Sigmoid colon (tissue), 7 donors: ENCODE measurements around the gene ME3. TPM values are rescaled to one million over a fixed set of nuclear protein-coding genes. Genes with fewer than 3 reads are reported as not detected.

Experiments
- DNase-seq: peaks from one replicate; pipeline ENCODE4 v3.0.0-alpha.2; 2019
- H3K27ac ChIP-seq, 4 donors: fragments of 200-600 bp; sonication (generic); one replicate each; pipeline ENCODE4 v1.5.1; 2016 to 2019; ENCODE audit warnings: mild to moderate bottlenecking in 1 of 4
- H3K27me3 ChIP-seq, 3 donors: fragments of 200-600 bp; sonication (generic); one replicate each; pipeline ENCODE4 v1.5.1; 2019; ENCODE audit warnings: mild to moderate bottlenecking in 1 of 3
- H3K36me3 ChIP-seq, 4 donors: fragments of 200-600 bp; sonication (generic); one replicate each; pipeline ENCODE4 v1.5.1; 2016 to 2019
- H3K4me1 ChIP-seq, 4 donors: fragments of 200-600 bp; sonication (generic); one replicate each; pipeline ENCODE4 v1.5.1; 2017 to 2019
- H3K4me3 ChIP-seq, 4 donors: fragments of 200-600 bp; sonication (generic); one replicate each; pipeline ENCODE4 v1.5.1; 2017 to 2019; ENCODE audit warnings: mild to moderate bottlenecking in 2 of 4, moderate library complexity in 1 of 4
- H3K9me3 ChIP-seq, 4 donors: fragments of 200-600 bp in 3 of 4; sonication (generic) in 3 of 4; one replicate each; pipeline versions ENCODE4 v1.5.1 to v1.6.1; 2013 to 2019
- CTCF ChIP-seq, 4 experiments: fragments of 450-650 bp in 3 of 4; fragments of 200-600 bp in 1 of 4; IDR thresholded peaks; one replicate each; pipeline ENCODE4 v1.5.1; 2016 to 2019; ENCODE audit warnings: antibody characterized with exemption in 4 of 4, mild to moderate bottlenecking in 3 of 4, moderate library complexity in 2 of 4
- EP300 ChIP-seq, 4 donors: sonication (generic); formaldehyde crosslinking; IDR thresholded peaks; one replicate each; pipeline ENCODE4 v1.6.1; 2017; ENCODE audit warnings: antibody characterized with exemption in 4 of 4
- POLR2A ChIP-seq, 2 donors: fragments of 450-650 bp; IDR thresholded peaks; one replicate each; pipeline ENCODE4 v1.6.1; 2016; ENCODE audit warnings: antibody characterized with exemption in 2 of 2, mild to moderate bottlenecking in 2 of 2, moderate library complexity in 2 of 2
- POLR2AphosphoS5 ChIP-seq, 4 donors: sonication (generic); formaldehyde crosslinking; IDR thresholded peaks; one replicate each; pipeline ENCODE4 v1.6.1; 2017; ENCODE audit warnings: antibody characterized with exemption in 4 of 4
- WGBS, 2 donors: extraction: QIAGEN DNeasy Blood & Tissue Kit; methylation state at CpG; one replicate each; pipeline ENCODE4 v1.1.7; 2013; 5-methylcytosine and 5-hydroxymethylcytosine counted together
- intact Hi-C: fragments of 100-400 bp; cut with DNase I; formaldehyde crosslinking; loops from one replicate; pipeline ENCODE4 v1.15.1; 2023
- polyA plus RNA-seq, 3 donors: library from polyadenylated mRNA; stranded (reverse); fragments of 200-250 nt; gene quantifications; one replicate each; pipeline ENCODE4 v1.2.3, GENCODE V29; 2013
- total RNA-seq, 4 donors: library from RNA; depleted of rRNA; stranded (reverse); fragments of >200 nt; gene quantifications; one replicate each; pipeline ENCODE4 v1.1.0, GENCODE V29; 2016
- donor health status: healthy with polysubstance abuse.
- donor health status: Bipolar disorder and iron deficiency.
- donor health status: healthy.

Gene ME3
- total and polyA plus RNA-seq, 7 donors, result 7.8 to 53.2 (median 25.5) TPM

- intact Hi-C loops, result no loop called here
- peaks cover 0 to 42% (median 34%) of the 10 kb centered on the region in 4 donors for H3K4me1 ChIP-seq
- no peak for DNase-seq
- peak overlapping the region; percentile 67 to 98 (median 78) for H3K27ac ChIP-seq
- TF ChIP-seq CTCF (IDR thresholded peaks at IDR 0.05) (no peak), EP300 (IDR thresholded peaks at IDR 0.05) (no peak), POLR2A (IDR thresholded peaks at IDR 0.05) (no peak), POLR2AphosphoS5 (IDR thresholded peaks at IDR 0.05) (peak in 3 of 4 donors; percentile 25 to 47 (median 38))
- H3K4me3 ChIP-seq, result no peak overlapping the region
- H3K36me3 ChIP-seq, result no peaks in the 10 kb centered on the region
- WGBS, 2 donors, result 59 to 65% methylated on average over 2 of the region's 2 CpGs
- H3K9me3 ChIP-seq, result no peaks in the 10 kb centered on the region
- no peaks in the 10 kb centered on the region for H3K27me3 ChIP-seq
These were observed 9.0 kb upstream of the ME3 start for GRCh38 chr11:86681483-86681756.

GRCh38 chr11:86680716-86681482, 8.5 kb upstream of the ME3 start:
- Histone ChIP-seq H3K4me3 (no peak overlapping the region), H3K4me1 (peaks cover 0 to 47% (median 39%) of the 10 kb centered on the region in 4 donors), H3K27me3 (no peaks in the 10 kb centered on the region), H3K27ac (peak overlapping the region; percentile 67 to 98 (median 78)), H3K9me3 (no peaks in the 10 kb centered on the region), H3K36me3 (no peaks in the 10 kb centered on the region)
- intact Hi-C loops, result no loop called here
- TF ChIP-seq EP300 (IDR thresholded peaks at IDR 0.05), result no peak
- TF ChIP-seq POLR2AphosphoS5 (IDR thresholded peaks at IDR 0.05), result no peak
- no peak for TF ChIP-seq POLR2A (IDR thresholded peaks at IDR 0.05)
- no peak for TF ChIP-seq CTCF (IDR thresholded peaks at IDR 0.05)
- WGBS, 2 donors, result 84 to 90% methylated on average over 5 of the region's 5 CpGs
- DNase-seq, result no peak

DNA sequence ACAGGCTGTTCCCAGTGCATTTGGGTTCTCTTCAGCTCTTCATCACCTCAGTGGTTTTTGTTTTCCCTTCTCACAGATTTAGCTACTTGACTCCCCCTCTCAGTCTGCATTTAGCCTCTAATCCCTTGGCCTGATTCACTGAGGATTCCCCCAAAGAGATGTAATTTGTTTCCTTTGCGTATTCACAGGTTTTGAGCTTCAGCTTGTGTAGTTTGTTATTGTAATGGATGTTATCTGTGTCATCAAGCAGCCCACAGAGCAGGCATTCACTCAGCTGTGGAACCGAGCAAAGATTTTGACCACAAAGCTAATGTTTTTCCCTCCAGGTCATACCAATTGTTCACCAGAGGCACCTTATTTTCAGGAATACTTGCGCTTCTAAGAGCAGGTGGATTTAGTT, 6.4 kb upstream of the ME3 start:
- Histone ChIP-seq H3K4me3 (no peak overlapping the region), H3K9me3 (no peaks in the 10 kb centered on the region), H3K4me1 (peaks cover 0 to 66% (median 47%) of the 10 kb centered on the region in 4 donors), H3K27ac (peak overlapping the region; percentile 27 to 98 (median 69)), H3K27me3 (no peaks in the 10 kb centered on the region), H3K36me3 (no peaks in the 10 kb centered on the region)
- TF ChIP-seq POLR2A (IDR thresholded peaks at IDR 0.05) (no peak), EP300 (IDR thresholded peaks at IDR 0.05) (no peak), CTCF (IDR thresholded peaks at IDR 0.05) (no peak), POLR2AphosphoS5 (IDR thresholded peaks at IDR 0.05) (no peak)
- no peak for DNase-seq
- WGBS, 2 donors, result 82 to 92% methylated on average over 3 of the region's 3 CpGs
- intact Hi-C loops, result no loop called here

DNA sequence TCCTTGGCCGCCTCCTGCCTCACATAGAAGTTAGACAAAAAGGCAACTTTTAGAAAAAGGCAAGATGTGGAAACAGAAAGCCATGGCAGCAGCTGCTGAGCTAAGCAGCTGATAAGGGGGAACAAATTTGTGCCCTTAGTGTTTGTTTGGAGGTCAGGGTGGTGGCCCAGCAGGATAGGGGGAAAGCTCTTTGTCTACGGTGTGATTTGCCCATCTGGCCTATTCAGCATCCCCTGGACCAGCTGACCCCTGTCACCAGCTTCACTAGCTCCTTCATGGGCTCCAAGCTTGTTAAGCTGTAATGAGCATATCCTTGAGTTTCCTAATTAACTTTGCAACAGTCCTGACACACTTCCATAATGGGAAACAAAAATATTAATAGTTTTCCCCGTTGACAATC, 5.9 kb upstream of the ME3 start:
- intact Hi-C loops, result no loop called here
- no peak for DNase-seq

More for the DNA sequence above, 5.9 kb upstream of the ME3 start:
- H3K27me3 ChIP-seq, result no peaks in the 10 kb centered on the region
- TF ChIP-seq POLR2AphosphoS5 (IDR thresholded peaks at IDR 0.05) (no peak), POLR2A (IDR thresholded peaks at IDR 0.05) (no peak), CTCF (IDR thresholded peaks at IDR 0.05) (no peak), EP300 (IDR thresholded peaks at IDR 0.05) (no peak)
- no peaks in the 10 kb centered on the region for H3K36me3 ChIP-seq
- no peaks in the 10 kb centered on the region for H3K9me3 ChIP-seq
- WGBS, 2 donors, result 71 to 83% methylated on average over 3 of the region's 3 CpGs
- H3K27ac ChIP-seq, result peak overlapping the region; percentile 27 to 98 (median 69)
- peaks cover 0 to 71% (median 48%) of the 10 kb centered on the region in 4 donors for H3K4me1 ChIP-seq
- H3K4me3 ChIP-seq, result no peak overlapping the region
